OCI-LY1 (cell line): ENCODE results near the gene SYT14.

Experiments used
- CTCF ChIP-seq: fragments of 200-600 bp; sonication (generic), shearing (Covaris generic); IDR thresholded peaks from 2 replicates; pipeline ENCODE4 v1.5.1; 2017; ENCODE audit warnings: mild to moderate bottlenecking, antibody characterized with exemption, low read length, moderate library complexity, mixed read lengths
- EZH2 ChIP-seq: fragments of 200-600 bp; sonication (generic), shearing (Covaris generic); IDR thresholded peaks from 2 replicates; pipeline ENCODE4 v1.8.0; 2017; ENCODE audit warnings: borderline replicate concordance, mixed run types, mild to moderate bottlenecking, antibody characterized with exemption, low read length, moderate library complexity, mixed read lengths

GRCh38 chr1:209948155-209948554 lies 10.1 kb downstream of the SYT14 start:
- no peak for TF ChIP-seq EZH2
- TF ChIP-seq CTCF: no peak
